Stimulated activated CD4-positive, alpha-beta T cell treated with anti-CD3 and anti-CD28 coated beads, Interleukin-12 subunit alpha, Interleukin-12 subunit beta, amount 100 ng/mL, for 4 hours (primary cell): ENCODE results near the gene TNFSF11.

Experiments used
- DNase-seq: peaks from one replicate; pipeline ENCODE4 v3.0.0-alpha.2; 2020

Gene TNFSF11

GRCh38 chr13:42656161-42656560, 82.2 kb downstream of the TNFSF11 start:
- no peak for DNase-seq

- no peak for DNase-seq
Measured at GRCh38 chr13:42656958-42657357, 83.0 kb downstream of the TNFSF11 start.
